ENCODE measurements around the gene SPATA9.
"Not testable (repeated sequence)": the region's sequence is repeated elsewhere in the genome, so short reads cannot be mapped to it uniquely, and the experiment has no call there.

The SPATA9 gene

GRCh38 chr5:95649274-95649673 lies 33.5 kb downstream of the SPATA9 start:
- no peak for ATAC-seq
- no peak overlapping the region for H3K27ac Mint-ChIP-seq
- DNase-seq = no peak
- H3K4me3 Mint-ChIP-seq = no peak overlapping the region
- peaks cover 2% of the 10 kb centered on the region for H3K36me3 Mint-ChIP-seq (ENCODE audit: low read depth)
- no peaks in the 10 kb centered on the region for H3K9me3 Mint-ChIP-seq
- H3K4me1 Mint-ChIP-seq = peaks cover 34% of the 10 kb centered on the region
- no peaks in the 10 kb centered on the region for H3K27me3 Mint-ChIP-seq

DNA sequence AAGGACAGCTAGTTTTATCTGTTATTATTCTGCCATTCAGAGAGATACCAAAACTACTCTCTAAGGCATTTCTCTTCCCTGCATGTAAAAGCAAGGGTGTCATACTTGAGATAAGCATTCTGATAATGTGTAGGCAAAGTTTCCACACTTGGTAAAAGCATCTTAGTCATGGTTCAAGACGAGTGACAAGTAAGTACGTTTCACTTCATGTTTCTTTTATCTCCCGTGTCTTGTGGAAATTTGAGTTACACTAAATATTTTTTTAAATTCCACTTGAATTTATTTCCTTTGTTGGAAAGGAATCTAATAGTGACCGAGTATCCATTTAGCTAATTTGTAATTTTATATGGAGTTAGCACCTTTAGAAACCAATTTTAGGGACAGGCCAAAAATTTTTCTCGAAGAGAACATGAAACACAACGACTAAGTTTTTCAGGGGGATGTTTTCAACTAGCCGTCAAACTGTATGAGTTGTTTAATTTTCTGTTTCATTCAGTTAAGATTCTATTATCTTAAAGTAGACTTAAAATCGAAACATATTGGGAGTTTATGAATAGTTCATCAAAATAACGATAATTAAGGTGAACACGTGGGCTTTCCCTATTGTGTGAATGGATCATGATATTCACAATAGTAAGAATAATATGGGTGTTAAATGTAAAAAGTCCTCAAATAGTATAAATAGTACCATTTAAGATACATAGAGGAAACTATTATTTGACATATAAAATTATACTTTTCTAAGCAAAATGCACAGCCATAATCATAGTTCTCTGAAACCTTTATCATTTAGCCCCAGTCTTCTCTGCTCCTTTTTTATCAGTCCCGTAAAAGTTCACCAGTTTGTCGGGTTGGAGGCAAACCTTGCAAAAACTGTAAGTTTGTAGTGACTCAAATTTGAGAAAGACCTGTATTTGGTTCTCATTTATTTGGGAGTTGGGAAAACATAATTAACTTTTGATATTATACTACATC lies 34.6 kb downstream of the SPATA9 start:
- Mint-ChIP-seq H3K4me3 (peak overlapping the region; percentile 80), H3K9me3 (no peaks in the 10 kb centered on the region), H3K27me3 (no peaks in the 10 kb centered on the region), H3K27ac (peak overlapping the region; percentile 77), H3K36me3 (ENCODE audit: low read depth) (no peaks in the 10 kb centered on the region), H3K4me1 (peaks cover 36% of the 10 kb centered on the region)
- DNase-seq = no peak
- ATAC-seq = peak; percentile 33

DNA sequence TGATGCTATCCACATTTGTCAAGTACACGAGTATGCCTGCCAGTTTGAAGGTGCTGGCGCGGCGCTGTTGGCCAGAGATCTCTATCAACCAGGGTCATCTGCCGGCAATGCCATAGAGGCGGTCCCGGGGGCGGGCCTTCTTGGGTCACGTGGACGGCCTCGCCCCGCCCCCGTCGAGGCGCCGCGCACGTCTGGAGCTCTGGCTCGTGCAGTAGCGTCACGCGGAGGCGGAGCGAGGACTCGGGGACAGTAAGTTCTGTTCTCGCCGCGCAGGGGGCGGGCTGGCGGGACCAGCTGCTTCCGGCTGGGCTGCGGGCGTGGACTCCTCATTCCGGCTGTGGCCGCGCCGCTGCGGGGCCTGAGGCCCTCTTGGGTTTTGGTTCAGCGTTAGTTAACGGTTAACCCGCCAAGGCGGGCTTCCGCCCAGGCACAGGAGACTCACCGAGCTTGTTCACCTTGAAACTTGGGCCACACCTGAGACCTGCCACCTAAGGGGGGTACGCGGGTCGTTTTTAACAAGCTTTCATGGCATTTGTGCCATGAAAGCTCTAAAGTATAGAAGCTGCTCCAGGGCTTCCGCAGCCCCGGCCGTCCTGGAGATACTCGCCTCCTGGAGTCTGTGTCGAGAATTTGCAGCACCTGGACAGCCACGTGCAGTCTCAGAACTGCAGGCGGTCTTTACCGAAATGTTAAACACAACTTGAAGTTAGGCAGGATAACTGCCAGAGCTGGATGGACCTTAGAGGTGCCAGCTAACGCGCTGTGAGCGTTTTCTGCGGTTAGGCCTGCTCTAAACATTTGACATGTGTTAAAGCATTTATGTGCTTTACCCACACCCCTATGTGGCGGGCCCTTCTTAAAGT lies 36.0 kb downstream of the SPATA9 start, which contains the start of gene RFESD:
Gene RFESD (plus strand): TSS at position 209 of the 863 bp plus-strand sequence. CDS start 5,495 bp downstream, outside the sequence.
- Mint-ChIP-seq H3K4me1 (peaks cover 36% of the 10 kb centered on the region), H3K27me3 (no peaks in the 10 kb centered on the region), H3K9me3 (no peaks in the 10 kb centered on the region), H3K4me3 (peak within 1 kb of the TSS; percentile 80), H3K36me3 (ENCODE audit: low read depth) (no peaks in the 10 kb centered on the region), H3K27ac (peak within 1 kb of the TSS; percentile 79)
- peak; percentile 98 for DNase-seq
- ATAC-seq = peak; percentile 97

DNA sequence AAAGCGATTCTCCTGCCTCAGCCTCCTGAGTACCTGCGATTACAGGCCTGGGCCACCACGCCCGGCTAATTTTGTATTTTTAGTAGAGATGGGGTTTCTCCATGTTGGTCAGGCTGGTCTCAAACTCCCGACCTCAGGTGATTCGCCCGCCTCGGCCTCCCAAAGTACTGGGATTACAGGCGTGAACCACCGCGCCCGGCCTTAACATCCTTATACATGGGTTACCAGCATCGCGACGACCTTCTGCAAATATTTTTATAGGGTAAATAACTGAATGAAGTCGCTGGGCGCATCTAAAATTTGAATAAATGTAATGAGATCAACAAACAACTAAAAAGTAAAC lies 36.6 kb downstream of the SPATA9 start:
- Mint-ChIP-seq H3K4me3 (peak overlapping the region; percentile 80), H3K4me1 (peaks cover 36% of the 10 kb centered on the region), H3K27ac (peak overlapping the region; percentile 79)
- not testable (repeated sequence) for H3K9me3 Mint-ChIP-seq; H3K27me3 Mint-ChIP-seq; DNase-seq; ATAC-seq; H3K36me3 Mint-ChIP-seq (ENCODE audit: low read depth)

DNA sequence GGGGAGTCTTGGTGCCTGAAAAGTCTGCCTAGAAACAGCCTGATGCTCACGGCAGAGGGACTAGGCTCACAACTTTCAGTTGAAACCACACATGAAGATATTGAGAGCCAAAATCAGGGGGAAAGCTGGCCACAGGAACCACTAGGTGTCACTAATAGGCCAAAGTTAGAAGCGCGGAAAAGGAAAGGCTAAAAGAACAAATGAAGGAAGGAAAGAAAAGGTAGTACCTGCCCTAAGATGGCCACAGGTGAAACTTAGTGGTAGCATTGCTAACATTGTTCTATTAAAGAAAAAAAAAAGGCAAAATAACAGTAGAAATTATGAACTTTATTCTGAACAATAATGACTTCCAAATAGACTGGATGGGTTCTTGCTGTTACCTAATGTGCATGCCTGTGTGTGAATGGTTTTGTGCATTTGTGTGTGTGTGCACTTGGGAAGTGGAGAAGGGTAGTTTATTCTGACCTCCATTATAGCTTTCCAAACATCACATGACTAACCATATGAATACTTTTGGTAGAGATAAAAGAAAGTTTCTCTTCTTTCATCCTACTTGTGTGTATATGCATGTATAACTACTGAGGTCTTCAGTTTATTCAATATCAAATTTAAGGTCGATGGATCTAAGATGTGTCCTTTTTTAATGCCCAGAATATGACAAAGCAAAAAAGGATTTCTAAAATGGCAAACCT lies 38.3 kb downstream of the SPATA9 start:
- Mint-ChIP-seq H3K27ac (peak overlapping the region; percentile 19), H3K4me3 (no peak overlapping the region), H3K4me1 (peaks cover 36% of the 10 kb centered on the region), H3K9me3 (no peaks in the 10 kb centered on the region), H3K36me3 (ENCODE audit: low read depth) (no peaks in the 10 kb centered on the region), H3K27me3 (no peaks in the 10 kb centered on the region)
- no peak for ATAC-seq
- peak; percentile 49 for DNase-seq

- ATAC-seq (no peak), DNase-seq (no peak)
- peaks cover 26% of the 10 kb centered on the region for H3K4me1 Mint-ChIP-seq
- no peak overlapping the region for H3K27ac Mint-ChIP-seq
- H3K9me3 Mint-ChIP-seq = no peaks in the 10 kb centered on the region
- H3K36me3 Mint-ChIP-seq (ENCODE audit: low read depth) = no peaks in the 10 kb centered on the region
- H3K27me3 Mint-ChIP-seq = no peaks in the 10 kb centered on the region
- H3K4me3 Mint-ChIP-seq = no peak overlapping the region
These were observed 39.6 kb downstream of the SPATA9 start for GRCh38 chr5:95643152-95643551.

DNA sequence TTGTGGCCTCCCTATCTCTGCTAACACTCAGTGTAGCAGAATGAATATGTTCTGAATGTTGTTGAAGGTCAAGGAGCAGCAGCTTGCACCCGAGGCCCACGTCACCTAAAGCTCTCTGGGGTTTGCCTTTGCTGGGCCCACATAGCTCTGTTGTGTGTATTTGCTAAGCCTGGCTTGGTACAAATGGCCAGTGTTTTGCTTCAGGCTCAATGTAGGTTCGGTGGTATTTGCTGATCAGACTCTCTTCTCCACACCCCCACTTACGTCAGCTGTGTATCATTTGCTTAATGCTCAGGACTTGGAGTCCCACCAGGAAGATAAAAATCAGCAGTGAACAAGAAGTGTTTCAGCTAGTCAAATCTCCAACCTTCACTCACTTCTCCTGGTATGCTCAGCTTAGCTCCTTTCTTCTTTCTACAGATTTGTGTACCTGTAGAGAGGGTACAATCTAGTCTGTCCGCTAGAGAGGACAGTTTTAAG lies 41.0 kb downstream of the SPATA9 start:
- H3K27me3 Mint-ChIP-seq = no peaks in the 10 kb centered on the region
- no peak for DNase-seq
- ATAC-seq = no peak
- no peaks in the 10 kb centered on the region for H3K36me3 Mint-ChIP-seq (ENCODE audit: low read depth)
- no peak overlapping the region for H3K27ac Mint-ChIP-seq
- peaks cover 20% of the 10 kb centered on the region for H3K4me1 Mint-ChIP-seq
- H3K4me3 Mint-ChIP-seq = no peak overlapping the region
- no peaks in the 10 kb centered on the region for H3K9me3 Mint-ChIP-seq

GRCh38 chr5:95638632-95639031 lies 44.2 kb downstream of the SPATA9 start:
- Mint-ChIP-seq H3K27me3 (no peaks in the 10 kb centered on the region), H3K27ac (no peak overlapping the region), H3K4me1 (no peaks in the 10 kb centered on the region), H3K36me3 (ENCODE audit: low read depth) (no peaks in the 10 kb centered on the region), H3K4me3 (no peak overlapping the region), H3K9me3 (no peaks in the 10 kb centered on the region)
- ATAC-seq = no peak
- DNase-seq = no peak

DNA sequence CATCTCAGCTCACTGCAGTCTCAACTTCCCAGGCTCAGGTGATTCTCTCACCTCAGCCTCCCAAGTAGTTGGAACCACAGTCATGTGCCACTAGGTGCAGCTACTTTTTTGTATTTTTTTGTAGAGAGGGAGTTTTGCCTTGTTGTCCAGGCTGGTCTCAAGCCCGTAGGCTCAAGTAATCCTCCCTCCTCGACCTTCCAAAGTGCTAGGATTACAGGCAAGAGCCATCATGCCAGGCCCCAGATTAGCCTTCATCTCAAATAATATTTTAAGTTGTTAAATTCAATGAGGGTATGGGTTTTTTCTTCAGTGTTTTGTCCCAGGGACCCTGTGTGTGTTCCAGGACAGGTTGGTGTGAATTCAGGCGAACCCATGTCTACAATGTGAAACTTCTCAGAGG lies 48.7 kb downstream of the SPATA9 start:
- H3K9me3 Mint-ChIP-seq = peaks cover 21% of the 10 kb centered on the region
- no peak for DNase-seq
- H3K4me3 Mint-ChIP-seq = no peak overlapping the region
- no peak overlapping the region for H3K27ac Mint-ChIP-seq
- no peak for ATAC-seq
- peaks cover 20% of the 10 kb centered on the region for H3K4me1 Mint-ChIP-seq
- H3K27me3 Mint-ChIP-seq = no peaks in the 10 kb centered on the region
- peaks cover 4% of the 10 kb centered on the region for H3K36me3 Mint-ChIP-seq (ENCODE audit: low read depth)

DNA sequence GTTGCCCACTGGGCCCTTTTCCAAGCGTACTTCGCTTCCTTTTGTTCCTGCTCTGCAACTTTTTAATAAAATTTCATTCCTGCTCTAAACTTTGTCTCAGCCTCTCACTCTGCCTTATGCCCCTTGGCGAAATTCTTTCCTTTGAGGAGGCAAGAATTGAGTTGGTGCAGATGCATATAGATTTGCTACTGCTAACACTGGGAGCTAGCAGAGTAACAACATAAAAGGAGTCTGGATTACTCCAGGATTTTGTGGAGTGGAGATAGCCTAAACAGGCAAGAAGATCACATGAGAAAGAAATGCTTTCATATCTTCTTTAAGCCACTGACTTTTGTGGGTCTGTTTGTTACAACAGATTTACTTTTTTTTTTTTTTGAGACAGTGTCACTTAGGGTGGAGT lies 49.1 kb downstream of the SPATA9 start:
- no peak overlapping the region for H3K27ac Mint-ChIP-seq
- DNase-seq = no peak
- peaks cover 21% of the 10 kb centered on the region for H3K9me3 Mint-ChIP-seq
- H3K36me3 Mint-ChIP-seq (ENCODE audit: low read depth) = peaks cover 4% of the 10 kb centered on the region
- ATAC-seq = no peak
- no peak overlapping the region for H3K4me3 Mint-ChIP-seq
- H3K4me1 Mint-ChIP-seq = peaks cover 20% of the 10 kb centered on the region
- no peaks in the 10 kb centered on the region for H3K27me3 Mint-ChIP-seq

DNA sequence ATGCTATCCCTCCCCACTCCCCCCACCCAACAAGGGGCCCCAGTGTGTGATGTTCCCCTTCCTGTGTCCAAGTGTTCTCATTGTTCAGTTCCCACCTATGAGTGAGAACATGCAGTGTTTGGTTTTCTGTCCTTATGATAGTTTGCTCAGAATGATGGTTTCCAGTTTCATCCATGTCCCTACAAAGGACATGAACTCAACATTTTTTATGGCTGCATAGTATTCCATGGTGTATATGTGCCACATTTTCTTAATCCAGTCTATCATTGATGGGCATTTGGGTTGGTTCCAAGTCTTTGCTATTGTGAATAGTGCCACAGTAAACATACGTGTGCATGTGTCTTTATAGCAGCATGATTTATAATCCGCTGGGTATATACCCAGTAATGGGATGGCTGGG lies 49.8 kb downstream of the SPATA9 start:
- ATAC-seq; DNase-seq; H3K36me3 Mint-ChIP-seq (ENCODE audit: low read depth); H3K27ac Mint-ChIP-seq; H3K4me3 Mint-ChIP-seq; H3K27me3 Mint-ChIP-seq: not testable (repeated sequence)
- Mint-ChIP-seq H3K9me3 (peaks cover 21% of the 10 kb centered on the region), H3K4me1 (peaks cover 20% of the 10 kb centered on the region)

DNA sequence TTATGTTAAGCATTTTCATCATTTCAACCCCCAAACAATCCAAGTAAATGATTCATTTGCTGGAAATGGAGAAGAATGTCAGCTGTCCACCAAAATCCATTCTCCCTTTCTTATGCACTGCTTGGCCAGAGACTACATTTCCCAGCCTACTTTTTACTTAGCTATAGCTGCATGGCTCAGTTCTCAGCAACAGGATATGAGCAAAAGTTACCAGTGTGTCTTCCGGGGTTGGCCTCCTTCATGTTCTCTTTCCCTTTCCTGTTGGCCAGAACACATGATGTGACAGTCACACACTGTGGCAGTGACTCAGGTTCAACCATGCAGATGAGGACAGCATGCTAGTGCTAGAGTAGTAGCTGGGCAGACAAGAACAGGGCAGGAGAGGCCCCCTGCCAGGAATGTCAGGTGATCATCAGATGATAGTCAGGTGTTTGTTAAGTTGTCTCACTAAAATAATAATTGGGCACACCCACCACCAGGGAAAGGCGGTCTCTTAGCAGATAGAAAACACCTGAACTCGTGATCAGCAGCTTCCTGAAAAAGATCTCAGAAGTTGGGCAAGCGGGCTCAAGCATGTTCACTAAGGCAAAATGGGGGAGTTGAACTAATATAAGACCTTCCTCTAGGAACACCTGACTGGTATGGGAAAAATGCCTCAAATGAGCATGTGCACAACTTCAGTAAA lies 50.7 kb downstream of the SPATA9 start:
- Mint-ChIP-seq H3K27me3 (no peaks in the 10 kb centered on the region), H3K4me3 (peak overlapping the region; percentile 46), H3K9me3 (peaks cover 21% of the 10 kb centered on the region), H3K36me3 (ENCODE audit: low read depth) (peaks cover 4% of the 10 kb centered on the region), H3K4me1 (peaks cover 20% of the 10 kb centered on the region), H3K27ac (peak overlapping the region; percentile 96)
- ATAC-seq (peak; percentile 100), DNase-seq (peak; percentile 60)

DNA sequence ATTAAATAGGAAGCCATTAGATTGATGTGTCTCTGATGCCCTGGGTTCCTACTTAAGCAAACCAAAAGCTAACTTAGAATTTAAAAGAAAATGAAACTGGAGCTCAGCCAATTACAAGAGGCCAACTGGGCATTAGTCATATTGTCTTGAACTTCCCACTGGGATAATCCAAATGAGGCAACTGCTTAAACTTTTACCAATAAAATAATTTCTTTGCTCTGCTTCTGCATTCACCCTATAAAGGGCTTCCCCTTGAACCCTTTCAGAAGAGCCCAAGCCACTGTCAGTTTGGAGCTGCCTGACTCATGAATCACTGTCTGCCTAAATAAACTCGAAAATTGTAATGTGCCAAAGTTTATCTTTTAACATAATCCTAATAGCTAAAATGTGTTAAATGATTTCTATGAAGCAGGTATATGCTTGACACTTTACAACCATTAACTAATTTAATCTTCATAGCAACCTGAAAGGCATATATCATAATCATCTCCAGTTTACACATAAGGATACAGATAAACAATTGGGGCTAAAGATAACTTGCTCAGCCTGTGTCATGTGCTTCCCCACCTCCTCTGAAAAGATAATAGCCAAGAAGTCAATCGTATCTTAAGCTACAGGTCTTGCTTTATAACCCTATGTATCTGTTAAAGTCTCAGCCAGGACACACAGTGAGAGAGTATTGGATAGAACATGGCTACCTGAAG lies 51.4 kb downstream of the SPATA9 start:
- peak overlapping the region; percentile 46 for H3K4me3 Mint-ChIP-seq
- DNase-seq (no peak), ATAC-seq (no peak)
- peak overlapping the region; percentile 96 for H3K27ac Mint-ChIP-seq
- H3K27me3 Mint-ChIP-seq = no peaks in the 10 kb centered on the region
- H3K4me1 Mint-ChIP-seq = peaks cover 20% of the 10 kb centered on the region
- peaks cover 21% of the 10 kb centered on the region for H3K9me3 Mint-ChIP-seq
- peaks cover 4% of the 10 kb centered on the region for H3K36me3 Mint-ChIP-seq (ENCODE audit: low read depth)
